ENCODE results near the gene CELA3A.

The CELA3A gene

GRCh38 chr1:22025368-22026155 lies 24.1 kb downstream of the CELA3A start:
- H3K4me2 ChIP-seq (ENCODE audit: low read length), result peak overlapping the region; percentile 97
- peaks cover 8% of the 10 kb centered on the region; the same call in 1 of the 2 replicates for H3K79me2 ChIP-seq (ENCODE audit: low read length)
- TF ChIP-seq EZH2phosphoT487 (IDR thresholded peaks at IDR 0.05; ENCODE audit: low read depth), result no peak
- TF ChIP-seq CTCF (IDR thresholded peaks at IDR 0.05; ENCODE audit: low read depth, low read length), result no peak
- no peaks in the 10 kb centered on the region for H3K36me3 ChIP-seq (replicated peaks; ENCODE audit: low read depth, low read length)
- H4K20me1 ChIP-seq (ENCODE audit: insufficient read depth, low read length), result no peaks in the 10 kb centered on the region
- no peaks in the 10 kb centered on the region for H3K27me3 ChIP-seq (ENCODE audit: low read depth, low read length)
- peaks cover 23% of the 10 kb centered on the region for H3K4me1 ChIP-seq (ENCODE audit: low read length)
- peak overlapping the region; percentile 99 for H3K9ac ChIP-seq (ENCODE audit: low read length)
- H3K9me3 ChIP-seq (ENCODE audit: insufficient read depth, low read length), result no peaks in the 10 kb centered on the region
- H3K27ac ChIP-seq (ENCODE audit: low read length), result peak overlapping the region; percentile 93
- peak overlapping the region; percentile 55 for H2AFZ ChIP-seq (ENCODE audit: low read depth, low read length)
- H3K4me3 ChIP-seq (ENCODE audit: low read length), result peak overlapping the region; percentile 92

GRCh38 chr1:22026924-22027289 lies 25.4 kb downstream of the CELA3A start:
- peak overlapping the region; percentile 92 for H3K4me3 ChIP-seq (ENCODE audit: low read length)
- no peak overlapping the region for H2AFZ ChIP-seq (ENCODE audit: low read depth, low read length)
- H3K9ac ChIP-seq (ENCODE audit: low read length), result peak overlapping the region; percentile 99; the same call in 1 of the 2 replicates
- H3K4me2 ChIP-seq (ENCODE audit: low read length), result peak overlapping the region; percentile 97
- peaks cover 8% of the 10 kb centered on the region; the same call in 1 of the 2 replicates for H3K79me2 ChIP-seq (ENCODE audit: low read length)
- H3K9me3 ChIP-seq (ENCODE audit: insufficient read depth, low read length), result no peaks in the 10 kb centered on the region
- no peaks in the 10 kb centered on the region for H3K36me3 ChIP-seq (replicated peaks; ENCODE audit: low read depth, low read length)
- H3K4me1 ChIP-seq (ENCODE audit: low read length), result peaks cover 32% of the 10 kb centered on the region
- H3K27me3 ChIP-seq (ENCODE audit: low read depth, low read length), result no peaks in the 10 kb centered on the region
- peak overlapping the region; percentile 93 for H3K27ac ChIP-seq (ENCODE audit: low read length)
- no peaks in the 10 kb centered on the region for H4K20me1 ChIP-seq (ENCODE audit: insufficient read depth, low read length)
- TF ChIP-seq EZH2phosphoT487 (IDR thresholded peaks at IDR 0.05; ENCODE audit: low read depth), result no peak
- TF ChIP-seq CTCF (IDR thresholded peaks at IDR 0.05; ENCODE audit: low read depth, low read length), result no peak

GRCh38 chr1:22030057-22030456 lies 28.6 kb downstream of the CELA3A start:
- Histone ChIP-seq H4K20me1 (ENCODE audit: insufficient read depth, low read length) (no peaks in the 10 kb centered on the region), H3K4me2 (ENCODE audit: low read length) (no peak overlapping the region), H2AFZ (ENCODE audit: low read depth, low read length) (no peak overlapping the region), H3K4me1 (ENCODE audit: low read length) (peaks cover 26% of the 10 kb centered on the region), H3K9me3 (ENCODE audit: insufficient read depth, low read length) (no peaks in the 10 kb centered on the region), H3K79me2 (ENCODE audit: low read length) (peaks cover 8% of the 10 kb centered on the region; the same call in 1 of the 2 replicates), H3K27me3 (ENCODE audit: low read depth, low read length) (no peaks in the 10 kb centered on the region), H3K9ac (ENCODE audit: low read length) (no peak overlapping the region), H3K4me3 (ENCODE audit: low read length) (no peak overlapping the region), H3K36me3 (replicated peaks; ENCODE audit: low read depth, low read length) (no peaks in the 10 kb centered on the region), H3K27ac (ENCODE audit: low read length) (no peak overlapping the region)
- TF ChIP-seq EZH2phosphoT487 (IDR thresholded peaks at IDR 0.05; ENCODE audit: low read depth) (no peak), CTCF (IDR thresholded peaks at IDR 0.05; ENCODE audit: low read depth, low read length) (no peak)

- no peak overlapping the region for H2AFZ ChIP-seq (ENCODE audit: low read depth, low read length)
- no peak for TF ChIP-seq EZH2phosphoT487 (IDR thresholded peaks at IDR 0.05; ENCODE audit: low read depth)
- TF ChIP-seq CTCF (IDR thresholded peaks at IDR 0.05; ENCODE audit: low read depth, low read length), result no peak
- H4K20me1 ChIP-seq (ENCODE audit: insufficient read depth, low read length), result no peaks in the 10 kb centered on the region
- no peaks in the 10 kb centered on the region for H3K36me3 ChIP-seq (replicated peaks; ENCODE audit: low read depth, low read length)
- no peaks in the 10 kb centered on the region for H3K9me3 ChIP-seq (ENCODE audit: insufficient read depth, low read length)
- H3K27me3 ChIP-seq (ENCODE audit: low read depth, low read length), result no peaks in the 10 kb centered on the region
- H3K4me1 ChIP-seq (ENCODE audit: low read length), result peaks cover 26% of the 10 kb centered on the region
- no peak overlapping the region for H3K27ac ChIP-seq (ENCODE audit: low read length)
- no peak overlapping the region for H3K9ac ChIP-seq (ENCODE audit: low read length)
- H3K79me2 ChIP-seq (ENCODE audit: low read length), result peaks cover 8% of the 10 kb centered on the region; the same call in 1 of the 2 replicates
- no peak overlapping the region for H3K4me2 ChIP-seq (ENCODE audit: low read length)
- H3K4me3 ChIP-seq (ENCODE audit: low read length), result no peak overlapping the region
These were observed 29.0 kb downstream of the CELA3A start for GRCh38 chr1:22030473-22030872.

Data from OCI-LY3 (cell line).